Kidney capillary endothelial cell (primary cell): ENCODE measurements around the gene OR11H7.
A peak's percentile ranks its signal among the peaks of the same experiment; 100 is the strongest.
"Not testable (repeated sequence)": the region's sequence is repeated elsewhere in the genome, so short reads cannot be mapped to it uniquely, and the experiment has no call there.

Source experiments
- DNase-seq: peaks from one replicate; pipeline ENCODE4 v3.0.0-alpha.2; 2018; ENCODE audit warnings: low spot score

OR11H7 gene

DNA sequence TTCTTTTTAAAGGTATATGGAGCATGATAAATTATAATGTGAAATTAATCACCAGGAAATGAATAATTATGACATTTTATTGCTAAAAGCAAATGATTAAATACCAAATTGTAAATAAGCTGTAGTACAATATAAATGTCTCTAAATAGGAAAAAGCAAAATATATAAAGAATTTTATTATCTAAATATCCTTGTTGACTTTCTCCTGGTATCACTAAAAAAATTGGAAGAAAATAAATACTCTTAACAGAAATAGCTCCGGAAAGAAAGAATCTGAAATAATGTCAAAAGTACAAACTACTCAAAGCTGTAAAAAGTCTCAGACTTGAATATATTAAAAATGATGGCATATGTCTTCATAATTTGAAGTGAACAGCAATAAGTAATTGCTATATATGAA is at the start of gene OR11H7:
OR11H7 (plus strand) TSS at position 301 of the 400 bp plus-strand sequence.
- no peak for DNase-seq

DNA sequence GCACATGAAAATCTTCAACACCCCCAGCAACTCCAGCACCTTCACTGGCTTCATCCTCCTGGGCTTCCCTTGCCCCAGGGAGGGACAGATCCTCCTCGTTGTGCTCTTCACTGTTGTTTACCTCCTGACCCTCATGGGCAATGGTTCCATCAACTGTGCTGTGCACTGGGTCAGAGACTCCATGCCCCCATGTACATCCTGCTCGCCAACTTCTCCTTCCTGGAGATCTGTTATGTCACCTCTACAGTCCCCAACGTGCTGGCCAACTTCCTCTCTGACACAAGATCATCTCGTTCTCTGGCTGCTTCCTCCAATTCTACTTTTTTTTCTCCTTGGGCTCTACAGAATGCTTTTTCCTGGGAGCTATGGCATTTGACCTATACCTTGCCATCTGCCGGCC is 49.6 kb upstream of the OR11H7 start:
- no peak for DNase-seq

DNA sequence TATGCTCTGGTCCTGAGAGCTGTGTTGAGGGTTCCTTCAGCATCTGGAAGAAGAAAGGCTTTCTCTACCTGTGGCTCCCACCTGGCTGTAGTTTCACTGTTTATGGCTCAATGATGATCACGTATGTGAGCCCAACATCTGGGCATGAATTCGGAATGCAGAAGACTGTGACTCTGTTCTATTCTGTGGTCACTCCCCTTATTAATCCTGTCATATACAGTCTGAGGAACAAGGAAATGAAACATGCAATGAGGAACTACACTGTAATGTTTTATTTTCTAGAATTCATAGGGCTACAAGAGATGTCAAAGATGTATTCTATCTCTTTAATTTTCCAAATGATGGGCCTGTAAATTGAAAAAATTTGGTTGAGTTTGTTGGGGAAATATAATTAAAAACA is 48.9 kb upstream of the OR11H7 start:
- DNase-seq = no peak

DNA sequence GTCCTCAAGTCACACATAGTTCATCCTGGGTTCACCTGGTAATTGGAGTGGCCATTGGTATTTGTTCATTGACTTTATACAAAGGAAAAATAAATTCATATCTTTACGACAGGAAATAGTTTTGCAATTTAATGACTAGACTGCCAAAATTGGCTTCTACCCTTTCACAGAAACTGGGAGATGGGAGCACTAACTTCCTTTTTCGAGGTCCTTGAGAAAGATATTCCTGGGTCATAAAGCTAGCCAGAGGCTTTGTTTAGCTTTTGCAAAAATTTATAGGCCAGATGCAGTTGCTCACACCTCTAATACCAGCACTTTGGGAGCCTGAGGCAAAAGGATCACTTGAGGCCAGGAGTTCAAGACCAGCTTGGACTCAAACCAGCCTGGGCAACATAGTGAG is 48.3 kb upstream of the OR11H7 start:
- no peak for DNase-seq

DNA sequence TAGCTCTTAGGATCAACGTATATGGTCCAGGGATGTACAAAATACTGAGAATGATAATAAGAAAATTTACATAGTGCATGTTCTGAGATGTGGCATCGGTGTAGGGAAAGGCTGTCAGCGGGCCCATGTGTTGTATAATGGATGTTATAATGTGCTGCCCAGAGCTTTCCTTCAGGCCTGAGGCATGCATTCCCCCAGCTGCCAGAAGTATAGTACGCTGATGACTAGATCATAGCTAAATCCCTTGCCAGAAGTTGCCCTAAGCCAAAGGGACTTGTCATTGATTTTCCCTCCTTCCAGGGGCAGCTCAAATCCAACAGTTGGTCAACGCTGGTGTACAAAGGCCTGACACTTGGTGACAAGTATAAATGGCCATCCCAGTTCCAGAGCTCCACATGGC is 44.6 kb upstream of the OR11H7 start:
- no peak for DNase-seq

DNA sequence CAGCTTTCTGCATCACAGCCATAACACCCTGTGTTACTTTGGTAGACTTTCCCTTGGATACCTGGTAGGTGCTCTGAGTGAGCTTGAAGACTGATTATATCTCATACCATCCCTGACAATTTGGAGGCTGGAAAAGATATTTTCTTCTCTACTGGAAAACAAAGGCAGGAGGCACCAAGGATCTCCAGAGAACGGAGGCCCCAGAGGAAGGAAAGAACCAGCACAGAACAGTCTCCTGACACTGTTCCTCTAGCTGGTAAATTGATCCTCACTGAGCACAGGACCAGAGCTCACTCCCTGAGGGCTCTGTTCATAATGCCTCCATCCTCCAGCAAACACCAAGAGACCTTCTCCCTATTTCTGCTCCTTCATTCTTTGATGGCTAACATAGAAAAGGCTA is 38.2 kb upstream of the OR11H7 start, which contains the start of gene OR11G2:
OR11G2 (plus strand) TSS at position 301 of the 400 bp plus-strand sequence. CDS start 6,542 bp downstream, outside the sequence.
- DNase-seq = no peak

DNA sequence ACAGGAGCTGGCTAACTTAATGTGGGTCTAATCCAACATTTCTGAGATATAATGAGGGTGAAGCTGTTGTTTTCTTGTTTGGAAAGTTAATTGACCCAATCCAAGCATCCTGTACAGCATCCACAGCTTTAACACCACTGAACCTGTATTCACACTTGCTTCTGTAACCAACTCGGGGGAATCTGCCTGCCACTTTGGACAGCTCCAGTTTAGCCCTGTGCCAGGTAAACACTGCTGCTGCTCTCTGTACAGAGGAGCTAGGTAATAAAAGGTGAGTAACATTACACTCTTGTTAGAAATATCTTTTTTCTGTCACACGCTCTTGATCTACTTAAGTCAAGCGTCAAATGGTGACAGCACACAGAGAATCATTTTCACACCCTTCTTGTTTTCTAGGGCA is 37.4 kb upstream of the OR11H7 start:
- DNase-seq = no peak

DNA sequence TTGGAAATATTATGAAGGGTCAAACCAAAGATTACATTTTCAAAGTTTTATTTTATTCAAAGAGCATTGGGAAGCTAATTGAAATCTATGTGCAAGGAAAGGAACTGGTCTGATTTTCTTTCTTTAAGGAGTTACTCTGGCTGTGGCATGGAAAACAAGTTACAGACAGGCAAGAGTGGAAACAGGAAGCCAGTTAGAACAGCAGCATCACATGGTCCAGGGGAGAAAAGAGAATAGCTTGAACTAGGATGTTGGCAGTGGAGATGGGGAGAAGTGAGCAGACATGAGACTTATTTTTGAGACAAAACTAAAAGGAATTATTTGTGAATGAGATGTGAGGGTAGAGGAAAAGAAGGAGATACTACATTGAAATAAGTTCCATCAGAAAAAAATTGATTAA is 34.7 kb upstream of the OR11H7 start:
- no peak for DNase-seq

DNA sequence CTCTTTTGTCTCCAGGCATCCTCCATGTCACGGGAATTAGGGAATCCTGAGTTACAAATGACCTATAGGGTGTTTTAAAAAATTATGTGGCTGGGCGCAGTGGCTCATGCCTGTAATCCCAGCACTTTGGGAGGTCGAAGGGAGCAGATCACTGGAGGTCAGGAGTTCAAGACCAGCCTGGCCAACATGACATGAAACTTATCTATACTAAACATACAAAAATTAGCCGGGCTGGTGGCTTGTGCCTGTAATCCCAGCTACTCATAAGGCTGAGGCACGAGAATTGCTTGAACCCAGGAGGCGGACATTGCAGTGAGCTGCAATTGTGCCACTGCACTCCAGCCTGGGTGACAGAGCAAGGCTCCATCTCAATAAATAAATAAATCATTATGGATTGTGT is 33.6 kb upstream of the OR11H7 start:
- not testable (repeated sequence) for DNase-seq

DNA sequence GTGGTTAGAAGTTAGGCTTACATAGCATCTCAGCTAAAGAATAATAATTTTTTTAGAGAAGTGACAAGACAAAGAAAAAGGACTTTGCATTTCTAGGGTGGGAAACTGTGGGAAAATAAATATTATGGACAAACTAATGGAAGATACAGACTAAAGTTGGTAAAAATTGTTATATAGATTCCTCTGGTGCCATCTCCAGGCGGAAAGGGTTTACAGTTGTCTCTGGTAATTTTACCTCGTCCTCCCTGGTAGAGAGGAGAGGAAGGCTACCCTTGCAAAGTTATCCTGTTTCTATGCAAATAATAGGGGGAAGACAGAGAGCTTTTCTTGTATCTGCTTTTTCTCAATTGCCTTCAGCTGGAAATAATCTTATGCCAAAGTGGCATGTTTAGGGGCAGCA is 32.9 kb upstream of the OR11H7 start:
- no peak for DNase-seq

DNA sequence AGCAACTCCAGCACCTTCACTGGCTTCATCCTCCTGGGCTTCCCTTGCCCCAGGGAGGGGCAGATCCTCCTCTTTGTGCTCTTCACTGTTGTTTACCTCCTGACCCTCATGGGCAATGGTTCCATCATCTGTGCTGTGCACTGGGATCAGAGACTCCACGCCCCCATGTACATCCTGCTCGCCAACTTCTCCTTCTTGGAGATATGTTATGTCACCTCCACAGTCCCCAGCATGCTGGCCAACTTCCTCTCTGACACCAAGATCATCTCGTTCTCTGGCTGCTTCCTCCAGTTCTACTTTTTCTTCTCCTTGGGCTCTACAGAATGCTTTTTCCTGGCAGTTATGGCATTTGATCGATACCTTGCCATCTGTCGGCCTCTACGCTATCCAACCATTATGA is 31.3 kb upstream of the OR11H7 start:
- no peak for DNase-seq

DNA sequence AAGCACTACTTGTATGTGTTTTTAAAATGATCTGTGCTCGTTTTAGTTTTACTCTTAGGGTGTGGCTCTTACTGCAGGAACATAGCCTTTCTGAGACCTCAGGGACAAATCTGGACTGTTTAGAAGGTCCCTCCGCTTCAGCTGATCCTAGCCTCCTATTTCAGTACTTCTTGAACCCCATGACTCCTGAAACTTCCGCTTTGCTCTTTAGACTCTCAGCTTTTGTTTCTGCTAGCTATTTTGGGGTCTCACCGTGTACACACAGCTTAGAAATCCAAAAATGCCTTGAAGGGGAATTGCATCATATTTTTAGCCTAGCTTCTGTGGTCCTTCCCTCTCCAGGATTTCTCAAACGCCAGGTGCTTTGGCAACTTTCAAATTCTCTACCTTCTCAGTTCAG is 29.8 kb upstream of the OR11H7 start:
- no peak for DNase-seq

DNA sequence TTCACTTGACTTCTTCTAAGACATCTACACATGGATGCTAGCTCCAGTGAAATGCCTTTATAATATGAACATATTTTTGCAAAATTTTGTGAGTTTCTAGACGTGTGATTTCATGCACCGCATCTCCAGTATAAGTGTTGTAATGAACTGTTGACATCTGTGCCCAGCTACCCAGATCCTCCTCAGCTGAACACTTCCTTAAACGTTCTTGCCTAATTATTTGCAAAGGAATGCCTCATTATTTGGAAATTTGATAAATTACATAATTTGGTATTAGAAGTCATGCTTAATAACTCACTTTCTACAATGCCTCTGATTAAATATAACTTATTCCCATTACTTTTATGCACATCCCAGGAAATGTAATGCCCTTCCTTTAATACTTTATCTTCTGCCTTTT is 24.1 kb upstream of the OR11H7 start:
- DNase-seq = no peak

DNA sequence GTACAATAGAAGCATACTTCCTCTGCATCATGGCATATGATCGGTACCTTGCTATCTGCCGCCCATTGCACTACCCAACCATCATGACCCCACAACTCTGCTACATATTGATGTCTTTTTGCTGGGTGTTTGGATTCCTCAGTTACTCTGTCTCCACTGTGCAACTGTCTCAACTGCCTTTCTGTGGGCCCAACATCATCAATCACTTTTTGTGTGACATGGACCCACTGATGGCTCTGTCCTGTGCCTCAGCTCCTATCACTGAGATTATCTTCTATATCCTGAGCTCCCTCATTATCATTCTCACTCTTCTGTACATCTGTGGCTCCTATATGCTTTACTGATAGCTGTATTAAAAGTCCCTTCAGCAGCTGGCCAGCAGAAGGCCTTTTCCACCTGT is 19.2 kb upstream of the OR11H7 start:
- no peak for DNase-seq

DNA sequence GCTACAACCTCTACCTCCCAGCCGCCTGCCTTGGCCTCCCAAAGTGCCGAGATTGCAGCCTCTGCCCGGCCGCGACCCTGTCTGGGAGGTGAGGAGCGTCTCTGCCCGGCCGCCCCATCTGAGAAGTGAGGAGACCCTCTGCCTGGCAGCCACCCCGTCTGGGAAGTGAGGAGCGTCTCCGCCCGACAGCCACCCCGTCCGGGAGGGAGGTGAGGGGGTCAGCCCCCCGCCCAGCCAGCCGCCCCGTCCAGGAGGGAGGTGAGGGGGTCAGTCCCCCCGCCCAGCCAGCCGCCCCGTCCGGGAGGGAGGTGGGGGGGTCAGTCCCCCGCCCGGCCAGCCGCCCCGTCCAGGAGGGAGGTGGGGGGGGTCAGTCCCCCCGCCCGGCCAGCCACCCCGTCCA is 16.4 kb upstream of the OR11H7 start:
- not testable (repeated sequence) for DNase-seq

DNA sequence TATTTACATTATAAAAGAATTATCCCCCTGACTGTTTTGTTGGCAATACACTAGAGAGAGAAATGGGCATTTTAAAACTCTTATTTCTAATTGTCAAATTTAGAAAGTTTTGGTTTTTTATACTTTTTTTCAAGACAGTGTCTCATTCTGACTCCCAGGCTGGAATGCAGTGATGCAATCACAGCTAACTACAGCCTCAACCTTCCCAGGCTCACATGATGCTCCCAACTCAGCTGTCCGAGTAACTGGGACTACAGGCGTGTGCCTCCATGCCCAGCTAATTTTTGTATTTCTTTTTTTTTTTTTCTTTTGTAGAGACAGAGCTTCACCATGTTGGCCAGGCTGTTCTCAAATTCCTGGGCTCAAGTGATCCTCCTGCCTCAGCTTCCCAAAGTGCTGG is 13.6 kb upstream of the OR11H7 start:
- DNase-seq = no peak

DNA sequence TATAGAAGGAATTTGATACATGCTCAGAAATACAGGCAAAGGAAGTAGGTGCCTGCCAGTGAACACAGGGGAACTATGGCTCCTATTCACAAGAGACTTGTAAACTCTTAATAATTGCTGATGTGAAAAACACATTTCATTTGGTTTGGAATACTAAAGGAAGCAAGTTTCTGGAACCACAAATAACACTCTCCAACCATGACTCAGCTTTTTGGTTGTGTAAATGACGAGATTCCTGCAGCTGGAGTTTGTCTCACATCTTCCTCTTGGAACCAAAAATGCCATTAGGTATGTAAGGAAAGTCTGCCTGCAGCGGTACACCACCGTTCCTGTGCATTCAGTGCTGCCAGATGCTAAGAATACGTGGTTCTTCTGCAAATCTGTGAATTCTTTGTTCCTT is 9.7 kb upstream of the OR11H7 start:
- DNase-seq = no peak

DNA sequence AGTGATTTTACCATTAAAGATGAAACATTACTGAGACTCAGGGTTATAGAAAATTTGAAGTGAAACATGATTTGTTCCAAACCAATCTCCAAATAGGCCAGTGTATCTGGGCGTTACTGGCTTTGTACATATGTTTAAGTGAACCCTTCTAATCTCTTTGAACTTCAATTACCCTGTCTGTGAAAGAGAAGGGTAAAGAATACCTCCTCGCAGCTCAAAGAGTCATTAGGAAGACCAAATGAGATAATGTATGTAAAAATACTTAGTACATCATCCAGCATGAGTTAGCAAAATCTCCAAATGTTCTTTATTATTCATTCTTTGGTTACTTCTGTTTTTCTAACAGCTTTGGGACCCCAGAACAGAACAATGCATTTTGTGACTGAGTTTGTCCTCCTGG is 5.4 kb upstream of the OR11H7 start, which contains the start of gene OR11H6:
OR11H6 (plus strand) TSS at position 301 of the 400 bp plus-strand sequence; CDS start at position 301, 0 bp downstream.
- no peak for DNase-seq

DNA sequence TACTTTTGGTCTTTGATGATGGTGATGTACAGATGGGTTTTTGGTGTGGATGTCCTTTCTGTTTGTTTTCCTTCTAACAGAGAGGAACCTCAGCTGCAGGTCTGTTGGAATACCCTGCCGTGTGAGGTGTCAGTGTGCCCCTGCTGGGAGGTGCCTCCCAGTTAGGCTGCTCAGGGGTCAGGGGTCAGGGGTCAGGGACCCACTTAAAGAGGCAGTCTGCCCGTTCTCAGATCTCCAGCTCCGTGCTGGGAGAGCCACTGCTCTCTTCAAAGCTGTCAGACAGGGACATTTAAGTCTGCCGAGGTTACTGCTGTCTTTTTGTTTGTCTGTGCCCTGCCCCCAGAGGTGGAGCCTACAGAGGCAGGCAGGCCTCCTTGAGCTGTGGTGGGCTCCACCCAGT is 6.6 kb downstream of the OR11H7 start:
- DNase-seq = not testable (repeated sequence)

DNA sequence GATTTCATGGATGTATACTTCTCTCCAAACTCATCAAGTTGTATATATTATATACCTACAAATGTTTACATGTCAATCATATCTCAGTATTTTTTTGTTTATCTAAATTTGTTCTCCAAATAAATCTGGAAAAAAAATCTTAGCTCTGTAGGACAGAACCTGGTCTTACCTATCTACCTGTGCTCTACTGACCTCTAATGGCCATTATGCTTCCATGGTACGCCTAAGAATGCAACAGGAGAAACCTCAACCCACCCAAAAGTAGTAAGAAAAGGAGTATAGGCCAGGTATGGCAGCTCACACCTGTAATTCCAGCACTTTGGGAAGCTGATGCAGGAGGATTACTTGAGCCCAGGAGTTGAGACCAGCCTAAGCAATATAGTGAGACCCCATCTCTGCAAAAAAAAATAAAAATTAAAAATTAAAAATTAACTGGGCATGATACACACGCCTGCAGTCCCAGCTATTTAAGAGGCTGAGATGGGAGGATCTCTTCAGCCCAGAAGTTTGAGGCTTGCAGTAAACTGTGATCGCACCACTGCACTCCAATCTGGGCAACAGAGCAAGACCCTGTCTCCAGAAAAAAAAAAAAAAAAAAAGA is 19.0 kb downstream of the OR11H7 start:
- DNase-seq = no peak

DNA sequence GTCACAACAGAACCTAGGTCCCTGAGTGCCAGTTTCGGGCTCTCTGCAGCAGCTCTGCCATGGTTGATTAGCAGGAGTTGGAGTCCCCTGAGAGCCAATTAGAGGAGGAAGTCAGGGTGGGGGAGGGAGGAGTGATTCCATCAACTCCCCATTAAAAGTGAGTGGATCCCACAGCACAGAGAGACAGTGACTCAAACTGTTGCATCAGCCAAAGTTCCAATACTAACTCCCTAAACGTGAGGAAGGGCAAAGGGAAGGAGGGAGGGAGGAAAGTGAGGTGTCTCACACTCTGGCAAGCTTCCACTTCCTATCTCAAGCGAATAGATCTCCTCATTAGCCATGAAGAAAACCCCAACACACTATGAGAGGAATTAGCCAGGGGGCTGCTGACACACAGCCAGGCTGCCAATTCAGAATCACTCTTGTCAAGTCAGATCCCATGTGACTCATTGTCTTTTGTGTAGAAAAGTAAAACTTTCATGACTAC is 33.9 kb downstream of the OR11H7 start:
- DNase-seq = peak; percentile 0

DNA sequence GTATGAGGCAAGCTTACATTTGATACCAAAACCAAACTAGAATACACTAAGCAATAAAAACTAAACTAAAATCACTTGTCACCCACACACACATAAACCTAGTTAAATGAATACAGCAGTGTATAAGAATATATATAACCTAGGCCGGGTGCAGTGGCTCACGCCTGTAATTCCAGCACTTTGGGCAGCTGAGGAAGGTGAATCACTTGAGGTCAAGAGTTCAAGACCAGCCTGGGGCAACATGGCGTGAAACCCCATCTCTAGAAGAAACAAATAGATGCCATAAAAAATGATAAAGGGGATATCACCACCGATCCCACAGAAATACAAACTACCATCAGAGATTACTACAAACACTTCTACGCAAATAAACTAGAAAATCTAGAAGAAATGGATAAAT is 35.6 kb downstream of the OR11H7 start:
- DNase-seq = not testable (repeated sequence)

DNA sequence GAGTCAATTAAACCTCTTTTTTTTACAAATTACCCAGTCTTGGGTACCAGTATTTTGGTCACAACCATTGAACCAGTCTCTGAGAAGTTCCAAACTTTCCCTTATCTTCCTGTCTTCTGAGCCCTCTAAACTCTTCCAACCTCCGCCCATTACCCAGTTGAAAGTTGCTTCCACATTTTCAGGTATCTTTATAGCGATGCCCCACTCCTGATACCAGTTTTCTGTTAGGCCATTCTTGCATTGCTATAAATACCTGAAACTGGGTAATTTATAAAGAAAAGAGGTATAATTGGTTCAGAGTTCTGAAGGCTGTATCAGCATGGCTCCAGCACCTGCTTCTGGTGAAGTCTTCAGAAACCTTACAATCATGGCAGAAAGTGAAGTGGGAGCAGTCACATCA is 45.3 kb downstream of the OR11H7 start:
- no peak for DNase-seq

DNA sequence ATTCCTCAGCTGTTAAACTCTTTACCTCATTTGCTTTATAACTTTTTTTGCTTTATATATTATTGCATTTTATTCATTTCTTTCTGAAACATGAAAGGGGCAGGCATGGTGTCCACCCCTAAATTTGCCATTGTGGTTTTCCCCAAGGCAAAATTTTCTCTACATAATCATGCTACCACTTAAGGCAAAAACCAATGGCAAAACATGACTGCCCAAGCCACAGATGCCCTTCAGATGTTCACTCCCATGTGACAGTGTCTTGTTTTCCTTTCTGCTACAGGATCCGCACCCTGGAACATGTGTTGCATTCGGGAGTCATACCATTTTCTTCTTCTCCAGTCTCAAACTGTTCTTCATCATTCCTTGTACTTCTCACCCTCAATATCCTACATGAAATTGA is 48.6 kb downstream of the OR11H7 start:
- DNase-seq = no peak
